Measurements from ENCODE around the gene TNNI2. TPM values are rescaled to one million over a fixed set of nuclear protein-coding genes. Genes with fewer than 3 reads are reported as not detected.

Gene TNNI2
- total RNA-seq, 1 donor from 2014 or later = 0.27 TPM

DNA sequence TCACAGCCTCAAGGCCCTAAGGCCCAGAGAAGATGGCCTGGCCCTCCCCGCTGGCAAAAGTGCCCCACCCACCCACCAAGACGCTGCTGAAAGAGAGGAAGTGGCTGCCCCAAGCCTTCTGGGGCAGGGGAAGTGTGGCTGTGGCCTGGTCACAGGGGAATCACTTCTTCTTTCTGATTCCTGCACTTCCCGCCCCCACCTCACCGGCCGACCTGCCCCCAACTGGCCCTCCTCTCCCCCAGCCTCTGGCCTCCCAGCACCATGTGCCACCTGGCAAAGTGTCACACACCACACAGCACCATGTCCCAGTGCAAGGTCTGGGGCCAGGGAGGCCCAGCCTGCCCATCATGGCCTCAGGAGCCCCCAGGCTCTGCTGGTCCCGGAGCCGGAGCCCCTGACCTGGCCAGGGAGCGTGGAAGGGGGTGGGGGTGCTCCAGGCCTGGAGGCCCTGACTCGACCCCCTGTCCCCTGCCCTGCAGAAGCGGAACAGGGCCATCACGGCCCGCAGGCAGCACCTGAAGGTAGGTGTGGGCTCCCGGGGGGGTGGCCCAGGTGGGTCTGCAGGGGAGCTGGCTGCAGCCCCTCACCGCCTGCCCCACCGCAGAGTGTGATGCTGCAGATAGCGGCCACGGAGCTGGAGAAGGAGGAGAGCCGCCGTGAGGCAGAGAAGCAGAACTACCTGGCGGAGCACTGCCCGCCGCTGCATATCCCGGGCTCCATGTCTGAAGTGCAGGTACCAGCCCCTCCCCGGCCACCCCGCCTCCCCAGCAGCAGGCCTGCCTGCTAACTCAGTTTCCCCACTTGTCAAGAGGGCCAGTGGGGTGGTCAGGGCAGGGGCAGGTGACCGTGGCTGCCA lies 1.4 kb downstream of the TNNI2 start:
- intact Hi-C loops (cut with micrococcal nuclease) = loop anchor here (2.0 to 10.0 kb wide), 3 partner anchors 15 to 312 kb away; no protein-coding TSS in a partner anchor

GRCh38 chr11:1840780-1841480 lies 2.1 kb downstream of the TNNI2 start:
- H3K27ac Mint-ChIP-seq = no peak overlapping the region
- H3K36me3 Mint-ChIP-seq (ENCODE audit: low read depth) = no peaks in the 10 kb centered on the region
- no peak overlapping the region for H3K4me3 Mint-ChIP-seq (ENCODE audit: low read depth)
- H3K4me1 Mint-ChIP-seq (ENCODE audit: low read depth) = peaks cover 32% of the 10 kb centered on the region
- intact Hi-C loops (cut with micrococcal nuclease) = no loop called here
- peaks cover 1% of the 10 kb centered on the region for H3K27me3 Mint-ChIP-seq (ENCODE audit: low read depth)
- H3K9me3 Mint-ChIP-seq = no peaks in the 10 kb centered on the region
- no peak for DNase-seq (ENCODE audit: low spot score)

More for the DNA sequence above, 1.4 kb downstream of the TNNI2 start:
- Mint-ChIP-seq H3K4me3 (ENCODE audit: low read depth) (no peak overlapping the region), H3K4me1 (ENCODE audit: low read depth) (peaks cover 27% of the 10 kb centered on the region), H3K9me3 (no peaks in the 10 kb centered on the region), H3K27ac (no peak overlapping the region), H3K27me3 (ENCODE audit: low read depth) (peaks cover 1% of the 10 kb centered on the region), H3K36me3 (ENCODE audit: low read depth) (no peaks in the 10 kb centered on the region)
- DNase-seq (ENCODE audit: low spot score) = no peak

- no peak for DNase-seq (ENCODE audit: low spot score)
- peaks cover 32% of the 10 kb centered on the region for H3K4me1 Mint-ChIP-seq (ENCODE audit: low read depth)
Measured at GRCh38 chr11:1841511-1842148, 2.8 kb downstream of the TNNI2 start.

GRCh38 chr11:1842149-1843097 lies 3.6 kb downstream of the TNNI2 start:
- H3K9me3 Mint-ChIP-seq = no peaks in the 10 kb centered on the region
- peaks cover 1% of the 10 kb centered on the region for H3K27me3 Mint-ChIP-seq (ENCODE audit: low read depth)
- peaks cover 34% of the 10 kb centered on the region for H3K4me1 Mint-ChIP-seq (ENCODE audit: low read depth)
- intact Hi-C loops (cut with micrococcal nuclease) = no loop called here
- H3K4me3 Mint-ChIP-seq (ENCODE audit: low read depth) = no peak overlapping the region
- no peak for DNase-seq (ENCODE audit: low spot score)
- H3K36me3 Mint-ChIP-seq (ENCODE audit: low read depth) = no peaks in the 10 kb centered on the region
- H3K27ac Mint-ChIP-seq = no peak overlapping the region

More at GRCh38 chr11:1841511-1842148, 2.8 kb downstream of the TNNI2 start:
- Mint-ChIP-seq H3K27ac (no peak overlapping the region), H3K4me3 (ENCODE audit: low read depth) (no peak overlapping the region), H3K9me3 (no peaks in the 10 kb centered on the region), H3K36me3 (ENCODE audit: low read depth) (no peaks in the 10 kb centered on the region), H3K27me3 (ENCODE audit: low read depth) (peaks cover 1% of the 10 kb centered on the region)
- intact Hi-C loops (cut with micrococcal nuclease) = no loop called here

DNA sequence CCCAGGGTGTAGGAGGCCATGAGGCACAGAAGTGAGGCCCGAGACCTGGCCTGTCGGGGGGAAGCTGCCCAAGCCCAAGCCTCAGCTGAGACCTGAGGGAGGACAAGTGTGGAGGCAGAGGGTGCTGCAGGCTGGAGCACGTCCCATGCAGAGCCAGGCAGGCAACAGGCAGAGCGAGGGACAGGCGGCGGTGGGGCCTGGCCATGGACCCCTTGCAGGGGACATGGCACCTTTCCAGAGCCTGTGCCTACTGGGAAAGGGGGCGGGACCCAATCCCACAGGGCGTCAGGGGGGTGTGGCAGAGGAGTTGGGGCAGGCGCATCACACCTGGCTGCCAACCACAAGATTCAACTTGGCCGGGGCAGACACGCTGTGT lies 4.3 kb downstream of the TNNI2 start:
- Mint-ChIP-seq H3K27ac (peak overlapping the region; percentile 95), H3K36me3 (ENCODE audit: low read depth) (no peaks in the 10 kb centered on the region), H3K27me3 (ENCODE audit: low read depth) (peaks cover 1% of the 10 kb centered on the region), H3K4me3 (ENCODE audit: low read depth) (no peak overlapping the region), H3K4me1 (ENCODE audit: low read depth) (peaks cover 37% of the 10 kb centered on the region), H3K9me3 (no peaks in the 10 kb centered on the region)
- no peak for DNase-seq (ENCODE audit: low spot score)
- intact Hi-C loops (cut with micrococcal nuclease) = no loop called here

- Mint-ChIP-seq H3K9me3 (no peaks in the 10 kb centered on the region), H3K4me1 (ENCODE audit: low read depth) (peaks cover 37% of the 10 kb centered on the region), H3K27me3 (ENCODE audit: low read depth) (peaks cover 1% of the 10 kb centered on the region), H3K27ac (peak overlapping the region; percentile 95), H3K4me3 (ENCODE audit: low read depth) (no peak overlapping the region), H3K36me3 (ENCODE audit: low read depth) (no peaks in the 10 kb centered on the region)
- DNase-seq (ENCODE audit: low spot score) = no peak
- intact Hi-C loops (cut with micrococcal nuclease) = no loop called here
Measured at GRCh38 chr11:1843796-1844195, 5.0 kb downstream of the TNNI2 start.

DNA sequence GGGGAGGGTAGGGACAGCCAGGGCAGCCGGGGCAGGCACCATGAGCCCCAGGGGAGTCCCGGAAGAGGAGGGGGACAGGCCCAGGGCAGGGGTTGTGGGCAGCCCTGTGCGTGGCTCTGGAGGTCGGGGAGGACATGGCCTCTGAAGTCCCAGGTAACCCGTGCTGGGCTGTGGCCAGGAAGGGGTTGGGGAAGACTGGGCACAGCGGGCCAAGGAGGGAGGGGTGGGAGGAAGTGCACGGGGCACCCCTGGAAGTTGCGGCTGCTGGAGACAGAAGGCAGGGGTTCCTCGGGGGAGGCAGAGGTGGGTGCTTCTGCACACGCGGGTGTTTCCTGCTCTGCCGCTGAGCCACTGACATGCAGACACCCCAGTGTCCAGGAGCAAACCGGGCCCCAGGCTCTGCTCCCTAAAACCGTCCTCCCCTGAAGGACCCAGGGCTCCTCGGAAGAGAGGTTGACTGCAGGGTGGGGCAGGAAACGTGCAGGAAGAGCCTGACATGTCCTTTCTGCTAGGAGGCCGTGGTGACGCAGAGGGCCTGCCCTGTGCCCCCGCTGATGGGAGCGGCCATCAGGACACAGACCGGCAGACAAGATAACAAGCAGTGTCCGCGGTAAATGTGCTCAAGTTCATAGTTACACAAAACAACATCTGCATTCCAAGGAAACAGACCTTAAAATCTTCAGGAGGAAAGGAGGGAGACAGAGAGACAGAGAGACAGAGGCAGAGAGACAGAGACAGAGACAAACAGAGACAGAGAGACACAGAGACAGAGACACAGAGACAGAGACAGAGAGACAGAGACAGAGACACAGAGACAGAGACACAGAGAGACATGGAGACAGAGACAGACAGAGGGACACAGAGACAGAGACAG lies 5.7 kb downstream of the TNNI2 start:
- Mint-ChIP-seq H3K36me3 (ENCODE audit: low read depth) (no peaks in the 10 kb centered on the region), H3K4me3 (ENCODE audit: low read depth) (peak overlapping the region; percentile 73), H3K27ac (peak overlapping the region; percentile 95), H3K27me3 (ENCODE audit: low read depth) (peaks cover 1% of the 10 kb centered on the region), H3K4me1 (ENCODE audit: low read depth) (peaks cover 39% of the 10 kb centered on the region), H3K9me3 (no peaks in the 10 kb centered on the region)
- peak; percentile 32 for DNase-seq (ENCODE audit: low spot score)
- intact Hi-C loops (cut with micrococcal nuclease) = no loop called here

DNA sequence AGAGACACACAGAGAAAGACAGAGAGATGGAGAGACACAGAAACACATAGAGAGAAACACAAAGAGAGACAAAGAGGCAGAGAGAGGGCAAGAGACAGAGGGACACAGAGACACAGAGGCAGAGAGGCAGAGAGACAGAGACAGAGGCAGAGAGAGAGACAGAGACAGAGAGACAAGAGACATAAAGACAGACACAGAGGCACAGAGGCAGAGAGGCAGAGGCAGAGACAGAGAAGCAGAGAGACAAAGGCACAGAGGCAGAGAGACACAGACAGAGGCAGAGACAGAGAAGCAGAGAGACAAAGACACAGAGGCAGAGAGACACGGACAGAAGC lies 6.3 kb downstream of the TNNI2 start:
- peak overlapping the region; percentile 73 for H3K4me3 Mint-ChIP-seq (ENCODE audit: low read depth)
- H3K9me3 Mint-ChIP-seq = no peaks in the 10 kb centered on the region
- H3K27me3 Mint-ChIP-seq (ENCODE audit: low read depth) = peaks cover 1% of the 10 kb centered on the region
- intact Hi-C loops (cut with micrococcal nuclease) = no loop called here
- peak overlapping the region; percentile 95 for H3K27ac Mint-ChIP-seq
- peaks cover 37% of the 10 kb centered on the region for H3K4me1 Mint-ChIP-seq (ENCODE audit: low read depth)
- no peak for DNase-seq (ENCODE audit: low spot score)
- no peaks in the 10 kb centered on the region for H3K36me3 Mint-ChIP-seq (ENCODE audit: low read depth)

- peaks cover 44% of the 10 kb centered on the region for H3K4me1 Mint-ChIP-seq (ENCODE audit: low read depth)
- no peaks in the 10 kb centered on the region for H3K36me3 Mint-ChIP-seq (ENCODE audit: low read depth)
- intact Hi-C loops (cut with micrococcal nuclease) = no loop called here
- no peak for DNase-seq (ENCODE audit: low spot score)
- H3K4me3 Mint-ChIP-seq (ENCODE audit: low read depth) = no peak overlapping the region
- peak overlapping the region; percentile 95 for H3K27ac Mint-ChIP-seq
- peaks cover 1% of the 10 kb centered on the region for H3K27me3 Mint-ChIP-seq (ENCODE audit: low read depth)
- no peaks in the 10 kb centered on the region for H3K9me3 Mint-ChIP-seq
Measured at GRCh38 chr11:1845561-1846452, 7.0 kb downstream of the TNNI2 start.

GRCh38 chr11:1846453-1846932 lies 7.7 kb downstream of the TNNI2 start:
- Mint-ChIP-seq H3K4me3 (ENCODE audit: low read depth) (no peak overlapping the region), H3K36me3 (ENCODE audit: low read depth) (no peaks in the 10 kb centered on the region), H3K4me1 (ENCODE audit: low read depth) (peaks cover 49% of the 10 kb centered on the region), H3K27me3 (ENCODE audit: low read depth) (peaks cover 1% of the 10 kb centered on the region), H3K9me3 (no peaks in the 10 kb centered on the region), H3K27ac (no peak overlapping the region)
- intact Hi-C loops (cut with micrococcal nuclease) = no loop called here
- no peak for DNase-seq (ENCODE audit: low spot score)

Data from activated T-helper 2 cell treated with anti-CD3 and anti-CD28 coated beads, Interferon-gamma antibody, Interleukin-2, Interleukin-4, amounts not matched to agents 10 μg/mL and 5 μg/mL and 100 μg/mL, durations not matched to agents 14 hours and 24 hours and 36 hours (primary cell).